Lung (tissue), 12 donors: ENCODE data around the gene MEF2A. TPM values are rescaled to one million over a fixed set of nuclear protein-coding genes. Genes with fewer than 3 reads are reported as not detected.
A peak's percentile ranks its signal among the peaks of the same experiment; 100 is the strongest.

Source experiments
- ATAC-seq: fragments of 200-7000 bp; cut with Tn5 transposase; one replicate; pipeline ENCODE4 v1.9.1; 2020; ENCODE audit warnings: moderate number of reproducible peaks; ENCODE audit not compliant: insufficient read depth, low FRiP score
- DNase-seq, 3 donors: peaks; one replicate each; pipeline ENCODE4 v3.0.0-alpha.2; 2013 to 2017
- H3K27ac ChIP-seq, 2 donors: one replicate each; pipeline ENCODE4 v1.5.1; 2013; ENCODE audit warnings: mild to moderate bottlenecking in 2 of 2, moderate library complexity in 2 of 2, control low read depth in 1 of 2, inconsistent platforms in 1 of 2, low read depth in 1 of 2, low read length in 1 of 2
- H3K27me3 ChIP-seq, 3 donors: one replicate each; pipeline ENCODE4 v1.5.1; 2013; ENCODE audit warnings: low read length in 2 of 3; ENCODE audit not compliant: control insufficient read depth in 3 of 3, insufficient read depth in 3 of 3
- H3K36me3 ChIP-seq, 4 donors: one replicate each; pipeline ENCODE4 v1.5.1; 2013; ENCODE audit warnings: low read length in 4 of 4, mild to moderate bottlenecking in 1 of 4, moderate library complexity in 1 of 4; ENCODE audit not compliant: control insufficient read depth in 4 of 4, insufficient read depth in 4 of 4
- H3K4me1 ChIP-seq, 5 donors: one replicate each; pipeline ENCODE4 v1.5.1; 2013; ENCODE audit warnings: low read length in 5 of 5, mild to moderate bottlenecking in 2 of 5, moderate library complexity in 1 of 5; ENCODE audit not compliant: control insufficient read depth in 5 of 5, insufficient read depth in 5 of 5
- H3K4me3 ChIP-seq: one replicate; pipeline ENCODE4 v1.5.1; 2013; ENCODE audit warnings: mild to moderate bottlenecking, control low read depth, moderate library complexity
- H3K9ac ChIP-seq, 2 donors: one replicate each; pipeline ENCODE4 v1.5.1; 2013; ENCODE audit warnings: low read length in 2 of 2, control low read depth in 1 of 2; ENCODE audit not compliant: insufficient read depth in 1 of 2
- H3K9me3 ChIP-seq, 4 donors: one replicate each; pipeline ENCODE4 v1.5.1; 2013; ENCODE audit warnings: low read length in 3 of 4, mild to moderate bottlenecking in 1 of 4, moderate library complexity in 1 of 4; ENCODE audit not compliant: control insufficient read depth in 4 of 4, insufficient read depth in 3 of 4
- WGBS, 2 donors: extraction: QIAGEN DNeasy Blood & Tissue Kit; methylation state at CpG; one replicate each; pipeline ENCODE4 v1.1.7; 2013; 5-methylcytosine and 5-hydroxymethylcytosine counted together
- polyA plus RNA-seq, 2 donors: library from polyadenylated mRNA; stranded (reverse); fragments of 200-250 nt; gene quantifications; one replicate each; pipeline ENCODE4 v1.2.1, GENCODE V29; 2013
- total RNA-seq, 2 donors: library from RNA; depleted of rRNA in 1 of 2; stranded (reverse); fragments of >200 nt in 1 of 2; gene quantifications; one replicate each; pipeline ENCODE4 v1.2.1, GENCODE V29; 2014 to 2021
- TF ChIP-seq, protein P1 (sequence below): IDR thresholded peaks from 2 replicates; pipeline ENCODE4 v1.5.1; 2012; ENCODE audit warnings: mild to moderate bottlenecking; ENCODE audit errors: control extremely low read depth, extremely low read depth
- donor health status: control.
- donor health status: control.
- donor health status: Bipolar disorder and iron deficiency.
- donor health status: healthy.
- donor health status: DM: yes; HTN: yes; CAD: no.

The MEF2A gene
- total and polyA plus RNA-seq, 4 donors, result 26.0 to 140 (median 48.1) TPM

DNA sequence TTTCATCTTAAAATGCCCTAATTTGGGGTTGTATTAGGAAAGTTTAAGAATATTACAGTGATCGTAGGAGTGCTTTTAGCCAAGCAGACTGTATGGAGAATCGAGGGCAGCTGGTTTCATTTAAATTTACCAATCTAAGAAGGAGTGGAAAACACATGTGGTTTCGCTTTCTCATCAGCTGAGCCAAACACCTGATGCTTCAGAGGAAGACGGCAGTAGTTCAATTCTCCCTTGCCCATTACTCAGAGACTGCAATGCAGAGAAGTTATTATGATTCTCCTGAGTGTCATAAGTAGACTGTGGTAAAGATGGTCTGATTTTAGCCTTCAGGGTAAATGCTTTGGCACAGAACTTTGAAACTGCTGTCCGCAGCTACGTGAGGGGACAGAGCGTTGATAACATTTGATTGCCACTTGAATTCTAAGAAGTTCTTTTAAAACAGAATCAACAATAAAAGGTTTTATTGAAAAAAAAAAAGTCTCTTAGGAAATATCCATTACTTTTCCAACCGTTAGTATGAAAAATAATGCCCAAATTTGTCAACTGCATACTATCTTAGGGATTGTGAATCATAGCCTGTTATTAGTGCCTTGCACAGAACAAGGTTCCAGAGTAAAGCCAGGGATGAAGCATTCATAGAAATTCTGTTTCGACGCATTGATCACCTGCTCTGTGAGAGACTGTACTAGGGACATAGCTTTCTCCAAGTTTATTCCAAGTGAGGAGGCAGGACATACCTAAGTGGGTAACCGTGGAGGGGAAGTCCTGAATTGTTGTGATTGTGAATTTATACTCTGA lies 141.9 kb downstream of the MEF2A start:
- H3K27ac ChIP-seq, result peak overlapping the region; percentile 77 to 84
- no peak overlapping the region for H3K4me3 ChIP-seq
- TF ChIP-seq, protein P1, sequence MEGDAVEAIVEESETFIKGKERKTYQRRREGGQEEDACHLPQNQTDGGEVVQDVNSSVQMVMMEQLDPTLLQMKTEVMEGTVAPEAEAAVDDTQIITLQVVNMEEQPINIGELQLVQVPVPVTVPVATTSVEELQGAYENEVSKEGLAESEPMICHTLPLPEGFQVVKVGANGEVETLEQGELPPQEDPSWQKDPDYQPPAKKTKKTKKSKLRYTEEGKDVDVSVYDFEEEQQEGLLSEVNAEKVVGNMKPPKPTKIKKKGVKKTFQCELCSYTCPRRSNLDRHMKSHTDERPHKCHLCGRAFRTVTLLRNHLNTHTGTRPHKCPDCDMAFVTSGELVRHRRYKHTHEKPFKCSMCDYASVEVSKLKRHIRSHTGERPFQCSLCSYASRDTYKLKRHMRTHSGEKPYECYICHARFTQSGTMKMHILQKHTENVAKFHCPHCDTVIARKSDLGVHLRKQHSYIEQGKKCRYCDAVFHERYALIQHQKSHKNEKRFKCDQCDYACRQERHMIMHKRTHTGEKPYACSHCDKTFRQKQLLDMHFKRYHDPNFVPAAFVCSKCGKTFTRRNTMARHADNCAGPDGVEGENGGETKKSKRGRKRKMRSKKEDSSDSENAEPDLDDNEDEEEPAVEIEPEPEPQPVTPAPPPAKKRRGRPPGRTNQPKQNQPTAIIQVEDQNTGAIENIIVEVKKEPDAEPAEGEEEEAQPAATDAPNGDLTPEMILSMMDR, result no peak
- no peaks in the 10 kb centered on the region for H3K9me3 ChIP-seq
- ATAC-seq (no peak), DNase-seq (no peak)
- H3K27me3 ChIP-seq, result no peaks in the 10 kb centered on the region
- WGBS, 2 donors, result 63 to 73% methylated on average over 11 of the region's 11 CpGs
- no peak overlapping the region for H3K9ac ChIP-seq
- peaks cover 8 to 28% (median 17%) of the 10 kb centered on the region in 4 donors for H3K36me3 ChIP-seq
- peaks cover 8 to 43% (median 16%) of the 10 kb centered on the region in 5 donors for H3K4me1 ChIP-seq

- Histone ChIP-seq H3K27me3 (no peaks in the 10 kb centered on the region), H3K9ac (no peak overlapping the region), H3K36me3 (peaks cover 10 to 33% (median 20%) of the 10 kb centered on the region in 4 donors), H3K9me3 (no peaks in the 10 kb centered on the region), H3K4me3 (no peak overlapping the region), H3K27ac (peak overlapping the region; percentile 57 to 84), H3K4me1 (peaks cover 8 to 35% (median 15%) of the 10 kb centered on the region in 5 donors)
- 33 to 66% methylated on average over 7 of the region's 7 CpGs for WGBS, 2 donors
- TF ChIP-seq, protein P1, result no peak
- ATAC-seq, result peak; percentile 93
- DNase-seq, result peak; percentile 86 to 93 (median 92)
Observed at GRCh38 chr15:99708563-99708962, 142.8 kb downstream of the MEF2A start.

- Histone ChIP-seq H3K4me1 (peaks cover 8 to 28% (median 13%) of the 10 kb centered on the region in 5 donors), H3K27ac (peak overlapping the region; percentile 83 to 84), H3K9me3 (no peaks in the 10 kb centered on the region), H3K4me3 (no peak overlapping the region), H3K36me3 (peaks cover 12 to 33% (median 20%) of the 10 kb centered on the region in 4 donors), H3K27me3 (no peaks in the 10 kb centered on the region), H3K9ac (no peak overlapping the region)
- TF ChIP-seq, protein P1, result no peak
- peak in 1 of 3 donors; percentile 36 for DNase-seq
- WGBS, 2 donors, result 84% methylated on average over 16 of the region's 16 CpGs
- ATAC-seq, result no peak
Observed at GRCh38 chr15:99709243-99709986, 143.6 kb downstream of the MEF2A start.
